ENCODE data around the gene GXYLT2.

The GXYLT2 gene, protein sequence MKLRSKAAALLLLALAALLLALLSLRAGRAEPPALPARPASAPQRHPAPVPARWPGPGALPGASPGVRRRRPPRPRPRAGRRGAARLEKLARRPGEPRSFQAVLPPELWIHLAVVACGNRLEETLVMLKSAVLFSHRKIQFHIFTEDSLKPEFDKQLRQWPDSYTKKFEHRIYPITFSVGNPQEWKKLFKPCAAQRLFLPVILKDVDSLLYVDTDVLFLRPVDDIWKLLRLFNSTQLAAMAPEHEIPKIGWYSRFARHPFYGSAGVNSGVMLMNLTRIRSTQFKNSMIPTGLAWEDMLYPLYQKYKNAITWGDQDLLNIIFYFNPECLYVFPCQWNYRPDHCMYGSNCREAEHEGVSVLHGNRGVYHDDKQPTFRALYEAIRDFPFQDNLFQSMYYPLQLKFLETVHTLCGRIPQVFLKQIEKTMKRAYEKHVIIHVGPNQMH

DNA sequence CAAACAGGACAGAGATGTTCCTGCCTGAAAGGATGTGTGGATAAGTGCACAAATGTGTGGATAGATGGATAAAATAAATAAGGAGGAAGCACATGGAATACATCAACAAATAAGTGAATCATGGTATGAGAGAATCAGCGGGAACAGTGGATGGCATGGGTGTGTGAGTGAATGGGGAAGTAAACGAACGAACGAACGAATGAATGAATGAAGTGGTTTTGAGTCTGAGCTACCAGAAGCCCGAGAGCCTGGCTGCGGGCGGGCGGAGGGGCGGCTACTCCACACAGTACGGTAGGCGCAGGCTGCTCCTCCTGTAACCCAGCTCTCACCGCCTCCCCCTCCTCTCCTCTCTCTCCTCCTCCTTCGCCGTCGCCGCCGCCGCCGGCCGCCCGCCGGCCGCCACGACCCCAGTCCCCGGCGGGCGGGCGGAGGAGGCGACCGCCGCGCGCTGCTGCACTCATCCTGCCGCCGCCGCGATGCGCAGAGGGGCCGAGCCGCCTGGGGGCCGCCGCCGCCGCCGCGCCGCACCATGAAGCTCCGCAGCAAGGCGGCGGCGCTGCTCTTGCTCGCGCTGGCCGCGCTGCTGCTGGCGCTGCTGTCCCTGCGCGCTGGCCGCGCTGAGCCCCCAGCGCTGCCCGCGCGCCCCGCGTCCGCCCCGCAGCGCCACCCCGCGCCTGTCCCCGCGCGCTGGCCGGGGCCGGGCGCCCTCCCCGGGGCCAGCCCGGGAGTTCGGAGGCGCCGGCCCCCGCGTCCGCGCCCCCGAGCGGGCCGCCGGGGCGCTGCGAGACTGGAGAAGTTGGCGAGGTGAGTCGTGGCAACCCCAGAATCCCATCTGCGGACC, at the start of gene GXYLT2:
Gene GXYLT2, plus strand, starts transcription at position 342 of the 841 bp plus-strand sequence. Its CDS starts 188 bp downstream, at position 530.
- DNase-seq: peak; percentile 1

DNA sequence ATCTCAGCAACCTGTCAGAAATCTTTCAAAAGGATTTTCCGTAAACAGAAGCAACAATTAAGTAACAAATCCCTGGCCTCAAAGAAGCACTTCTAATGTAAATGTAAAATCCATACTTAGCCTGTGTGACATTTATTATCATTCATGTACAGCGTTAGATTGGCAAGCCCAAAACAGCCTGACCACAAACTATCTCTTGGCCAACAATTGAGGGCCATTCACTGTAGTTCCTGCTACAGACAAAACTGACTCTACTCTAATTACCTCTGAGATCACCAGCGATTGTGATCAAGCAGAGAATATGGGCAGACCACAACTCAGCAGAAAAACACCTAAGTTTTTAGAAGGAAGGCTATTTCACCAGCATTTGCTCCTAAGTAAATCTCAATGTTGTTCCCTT, 48.8 kb upstream of the GXYLT2 start:
- DNase-seq: no peak

DNA sequence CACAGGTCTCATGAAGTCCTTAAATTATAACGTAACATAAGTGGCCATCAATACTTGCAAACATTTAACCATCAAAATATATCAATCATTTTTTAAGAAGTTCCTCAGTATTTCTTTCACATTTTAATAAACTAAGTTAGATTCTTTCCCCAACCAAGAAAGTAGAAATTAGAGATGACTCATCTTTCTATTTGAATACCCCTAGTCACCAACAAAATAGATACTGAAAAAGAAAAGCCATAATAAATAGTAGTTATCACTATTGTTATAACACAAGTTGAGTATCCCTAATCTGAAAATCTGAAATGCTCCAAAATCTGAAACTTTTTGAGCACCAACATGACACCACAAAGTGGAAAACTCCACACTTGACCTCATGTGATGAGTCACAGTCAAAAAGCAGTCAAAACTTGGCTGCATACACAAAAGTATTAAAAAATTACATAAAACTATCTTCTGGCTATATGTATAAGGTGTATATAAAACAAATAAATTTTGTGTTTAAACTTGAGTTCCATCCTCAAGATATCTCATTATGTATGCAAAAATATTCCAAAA, 43.3 kb upstream of the GXYLT2 start:
- no peak for DNase-seq

DNA sequence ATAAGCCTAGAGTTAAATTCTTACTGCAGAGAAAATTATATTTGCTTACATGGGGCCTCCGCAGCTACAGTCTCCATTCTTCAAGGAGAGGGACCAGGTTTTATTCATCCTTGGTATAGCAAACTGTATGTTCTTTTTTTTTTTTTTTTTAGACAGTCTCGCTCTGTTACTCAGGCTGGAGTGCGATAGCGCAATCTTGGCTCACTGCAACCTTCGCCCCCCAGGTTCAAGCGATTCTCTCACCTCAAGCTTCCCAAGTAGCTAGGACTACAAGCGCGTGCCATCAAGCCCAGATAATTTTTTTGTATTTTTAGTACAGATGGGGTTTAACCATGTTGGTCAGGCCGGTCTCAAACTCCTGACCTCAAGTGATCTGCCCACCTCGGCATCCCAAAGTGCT, 41.7 kb upstream of the GXYLT2 start:
- no peak for DNase-seq

DNA sequence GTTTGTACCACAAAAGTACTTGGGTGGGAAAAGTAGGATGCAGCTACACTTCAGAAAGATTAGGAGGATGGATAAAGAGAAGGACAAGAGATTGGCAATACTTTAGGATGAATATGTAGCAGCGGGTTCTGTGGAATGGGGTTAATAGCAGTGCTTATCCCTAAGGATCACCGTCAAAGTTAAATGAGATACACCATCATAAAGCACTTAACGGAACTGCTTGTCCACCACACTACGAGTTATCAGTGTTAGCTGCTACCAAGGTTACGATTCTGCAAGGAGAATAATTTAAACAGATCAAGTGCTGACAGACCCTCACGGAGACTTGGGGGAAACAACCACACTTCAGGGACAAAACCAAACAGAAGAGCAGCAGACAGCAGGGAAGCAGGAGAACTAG, 40.6 kb upstream of the GXYLT2 start:
- no peak for DNase-seq

DNA sequence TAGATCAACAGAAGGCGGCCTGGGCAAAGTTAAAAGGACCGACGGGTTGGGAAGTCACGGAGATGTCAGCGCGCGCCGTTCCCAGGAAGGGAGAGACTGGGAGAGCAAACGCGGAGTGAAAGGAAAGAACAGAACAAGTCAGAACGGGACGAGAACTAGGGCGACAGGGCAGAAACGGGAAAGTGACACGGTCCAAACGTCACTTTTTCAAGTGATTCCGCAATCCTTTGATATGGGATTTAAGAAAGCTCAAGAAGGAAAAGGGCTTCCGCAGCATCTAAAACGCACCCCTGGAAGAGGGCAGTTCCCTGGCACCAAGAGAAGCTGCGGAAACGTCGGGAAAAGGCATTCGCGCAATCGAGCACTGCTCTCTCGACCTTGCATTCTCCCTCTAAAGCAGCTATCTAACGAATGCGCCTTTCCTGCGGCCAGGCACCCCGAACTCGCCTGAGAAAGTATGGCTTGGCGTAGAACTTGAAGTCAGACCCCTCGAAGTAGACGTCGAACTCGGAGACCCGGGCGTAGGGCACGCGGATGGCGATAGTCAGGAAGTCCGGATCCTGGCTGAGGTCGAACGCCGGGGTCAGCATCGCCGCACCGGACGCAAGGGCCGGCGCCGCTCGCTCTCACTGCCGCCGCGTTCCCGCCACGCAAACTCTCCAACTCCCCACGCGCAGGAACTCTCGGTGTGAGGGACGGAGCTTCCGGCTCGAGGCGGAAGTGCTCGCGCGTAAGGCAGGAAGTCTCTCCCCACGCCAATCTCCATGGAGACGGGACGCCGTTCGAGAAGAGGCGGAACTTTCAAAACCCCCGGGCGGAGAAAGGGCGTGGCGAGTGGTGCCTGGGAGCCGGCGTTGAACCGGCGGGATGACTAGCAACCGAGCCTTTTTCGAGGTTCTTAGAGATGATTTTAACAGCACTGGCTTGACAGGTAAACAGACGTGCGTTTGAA, 39.8 kb upstream of the GXYLT2 start, which contains the start of gene SHQ1:
Gene SHQ1, minus strand, starts transcription at position 695 of the 952 bp plus-strand sequence. Its CDS starts 105 bp downstream, at position 590.
- DNase-seq: peak; percentile 90

DNA sequence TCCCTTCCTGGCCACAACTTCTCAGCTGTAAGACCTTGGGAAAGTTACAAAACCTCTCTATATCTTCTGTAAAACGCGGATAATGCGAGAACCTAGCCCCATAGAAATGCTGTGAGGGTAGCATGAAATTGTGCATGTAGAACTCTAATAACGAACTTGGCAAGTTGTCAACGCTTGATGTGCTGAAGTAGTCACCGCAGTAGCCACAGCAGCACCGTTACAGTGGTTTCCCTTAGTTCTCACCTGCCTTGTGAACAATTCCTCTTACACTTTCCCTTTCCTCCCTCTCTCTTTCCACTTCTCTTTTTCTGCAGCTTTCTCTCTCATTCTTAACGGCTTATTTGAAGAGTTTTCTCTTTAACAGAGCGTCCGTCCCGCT, 39.2 kb upstream of the GXYLT2 start:
- DNase-seq: no peak

DNA sequence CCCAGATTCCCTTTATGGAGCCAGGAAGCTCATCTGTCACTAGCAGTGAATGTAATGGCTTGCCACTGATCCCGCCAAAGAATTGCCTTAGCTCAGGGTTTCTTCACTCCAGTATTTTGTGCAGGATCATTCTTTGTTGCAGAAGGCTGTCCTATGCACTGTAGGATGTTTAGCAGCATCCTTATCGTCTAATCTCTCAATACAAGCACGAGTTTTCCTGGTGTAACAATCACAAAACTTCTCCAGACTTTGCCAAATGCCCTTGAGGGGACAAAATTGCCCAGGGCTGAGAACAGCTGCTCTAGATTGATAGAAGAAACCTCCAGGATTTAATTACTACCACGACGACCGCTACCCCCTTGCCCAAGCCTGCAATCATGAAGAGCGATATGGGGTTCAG, 32.8 kb upstream of the GXYLT2 start:
- DNase-seq: no peak

DNA sequence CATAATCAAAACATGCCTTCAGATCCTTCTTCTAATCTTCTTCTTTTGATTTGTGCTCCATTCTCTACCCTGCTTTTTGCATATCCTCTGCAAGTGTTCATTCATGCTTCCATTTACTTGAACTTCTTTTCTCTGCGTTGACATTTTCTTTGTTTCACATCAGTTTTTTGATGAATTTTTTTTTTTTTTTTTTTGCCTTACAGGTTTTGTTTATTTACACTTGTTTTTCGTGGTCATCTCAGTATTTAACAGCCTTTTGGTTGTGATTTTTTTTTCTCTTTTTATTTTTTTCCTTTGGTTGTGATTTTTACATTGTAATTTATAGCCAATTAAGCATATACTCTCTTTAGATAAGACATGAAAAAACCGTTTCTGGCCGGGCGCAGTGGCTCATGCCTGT, 27.8 kb upstream of the GXYLT2 start:
- no peak for DNase-seq

DNA sequence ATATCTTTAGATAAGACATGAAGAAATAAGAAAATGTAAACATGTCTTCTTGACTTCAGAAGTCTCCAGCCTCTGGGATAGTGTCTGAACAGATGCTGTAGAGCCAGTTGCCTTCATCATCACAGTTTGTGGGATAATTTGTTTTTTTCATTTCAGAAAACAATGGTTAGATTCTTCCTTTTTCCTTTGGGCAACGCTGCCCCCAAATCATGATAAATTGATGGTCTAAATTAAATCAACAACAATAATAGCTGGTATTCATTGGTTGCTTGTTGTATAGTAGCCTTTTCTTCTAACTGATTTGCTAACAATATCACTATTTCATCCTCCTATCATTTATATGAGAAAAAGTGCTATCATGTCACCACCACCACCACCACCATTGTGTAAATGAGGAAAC, 27.0 kb upstream of the GXYLT2 start:
- DNase-seq: no peak

DNA sequence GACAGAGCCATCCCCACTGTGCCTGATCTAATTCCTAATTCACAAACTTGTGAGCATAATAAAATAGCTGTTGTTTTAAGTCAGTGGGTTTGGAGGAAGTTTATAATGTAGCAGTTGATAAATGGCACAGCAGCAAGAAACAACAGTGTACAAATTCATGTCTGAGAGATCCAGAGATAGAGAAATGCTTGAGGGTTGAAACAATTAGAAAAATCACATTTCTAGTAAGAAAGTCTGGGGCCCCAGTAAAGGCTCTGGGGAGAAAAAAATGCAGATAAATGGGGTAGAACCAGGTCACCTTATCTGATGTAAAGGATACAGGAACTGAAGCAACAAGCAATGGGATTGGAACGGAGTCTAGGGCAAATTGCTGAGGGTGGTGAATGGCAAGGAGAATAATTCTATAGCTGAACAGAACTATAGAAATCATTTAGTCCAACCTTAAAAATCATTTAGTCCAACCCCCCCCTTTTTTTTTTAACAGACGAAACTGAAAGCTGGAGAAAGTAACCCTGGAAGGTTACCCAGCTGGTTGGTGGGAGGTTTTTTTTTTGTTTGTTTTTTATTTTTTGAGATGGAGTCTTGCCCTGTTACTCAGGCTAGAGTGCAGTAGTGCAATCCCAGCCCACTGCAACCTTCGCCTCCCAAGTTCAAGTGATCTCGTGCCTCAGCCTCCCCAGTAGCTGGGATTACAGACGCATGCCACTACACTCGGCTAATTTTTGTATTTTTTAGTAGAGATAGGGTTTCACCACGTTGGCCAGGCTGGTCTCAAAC, 25.3 kb upstream of the GXYLT2 start:
- no peak for DNase-seq

DNA sequence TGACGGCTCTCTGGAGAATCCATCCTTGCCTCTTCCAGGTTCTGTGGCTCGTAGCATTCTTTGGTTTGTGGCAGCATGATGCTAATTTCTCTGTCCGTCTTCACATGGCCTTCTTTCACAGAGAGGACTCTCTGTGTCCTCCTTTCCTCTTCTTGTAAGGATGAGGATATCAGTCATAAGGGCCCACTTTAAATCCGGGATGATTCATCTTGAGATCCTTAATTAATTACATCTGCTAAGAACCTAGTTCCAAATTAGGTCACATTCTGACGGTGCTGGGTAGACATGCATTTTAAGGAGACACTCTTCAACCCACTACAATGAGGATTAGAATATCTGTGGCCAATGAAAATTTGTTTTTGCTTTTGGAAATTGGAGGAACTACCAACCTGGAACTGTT, 15.7 kb upstream of the GXYLT2 start:
- no peak for DNase-seq

DNA sequence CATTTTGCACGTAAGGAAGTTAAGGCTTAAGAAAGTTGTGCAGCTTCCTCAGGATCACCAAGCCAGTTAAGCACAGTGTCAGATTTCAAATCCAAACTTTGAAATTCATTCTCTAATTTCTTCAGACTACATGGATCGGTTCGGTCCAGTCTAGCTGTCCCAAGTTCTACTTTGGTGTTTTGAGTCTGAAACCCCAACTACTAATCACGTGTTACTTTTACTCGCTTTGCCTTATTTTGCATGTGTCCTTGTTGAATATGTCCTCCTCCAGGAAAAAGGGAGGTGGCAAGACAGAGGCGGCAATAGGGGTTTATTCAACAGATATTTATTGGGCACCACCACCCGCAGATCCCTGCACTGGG, 522 bp upstream of the GXYLT2 start:
- no peak for DNase-seq

DNA sequence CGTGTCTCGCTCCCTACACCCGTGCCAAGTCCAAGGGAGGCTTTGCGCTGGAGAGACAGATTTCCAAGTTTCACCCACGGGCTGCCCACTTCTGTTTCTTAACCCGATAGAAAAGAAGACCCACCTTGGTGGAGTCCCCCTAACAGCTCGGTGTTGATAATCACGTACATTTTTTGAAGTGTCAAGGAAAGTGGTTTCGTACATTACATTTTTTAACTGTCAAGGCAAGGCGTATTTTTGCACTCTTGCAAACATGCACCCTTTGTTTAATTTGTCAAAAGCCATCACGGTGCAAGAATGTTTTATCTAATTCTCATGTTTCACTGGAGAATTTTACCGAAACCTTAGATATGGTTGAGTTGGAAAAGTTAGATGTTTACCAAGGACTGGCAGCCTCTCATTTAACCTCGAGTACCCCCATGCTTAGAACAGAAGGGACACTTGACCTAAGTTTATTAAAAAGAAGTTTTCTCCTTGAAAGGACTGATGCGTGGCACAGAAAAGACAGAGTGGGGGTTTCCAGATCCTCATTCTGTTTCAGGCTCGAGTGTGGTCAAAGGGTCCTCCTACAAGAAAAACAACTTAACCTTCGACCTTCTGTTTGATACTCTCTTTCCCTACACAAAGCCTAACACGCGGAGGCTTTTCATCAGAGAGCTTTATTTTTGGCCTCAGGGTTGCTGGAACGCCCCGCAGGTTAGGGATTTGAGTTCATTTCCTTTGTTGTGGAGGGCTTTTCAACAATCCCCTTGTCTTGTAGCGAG, 882 bp downstream of the GXYLT2 start:
- DNase-seq: no peak

DNA sequence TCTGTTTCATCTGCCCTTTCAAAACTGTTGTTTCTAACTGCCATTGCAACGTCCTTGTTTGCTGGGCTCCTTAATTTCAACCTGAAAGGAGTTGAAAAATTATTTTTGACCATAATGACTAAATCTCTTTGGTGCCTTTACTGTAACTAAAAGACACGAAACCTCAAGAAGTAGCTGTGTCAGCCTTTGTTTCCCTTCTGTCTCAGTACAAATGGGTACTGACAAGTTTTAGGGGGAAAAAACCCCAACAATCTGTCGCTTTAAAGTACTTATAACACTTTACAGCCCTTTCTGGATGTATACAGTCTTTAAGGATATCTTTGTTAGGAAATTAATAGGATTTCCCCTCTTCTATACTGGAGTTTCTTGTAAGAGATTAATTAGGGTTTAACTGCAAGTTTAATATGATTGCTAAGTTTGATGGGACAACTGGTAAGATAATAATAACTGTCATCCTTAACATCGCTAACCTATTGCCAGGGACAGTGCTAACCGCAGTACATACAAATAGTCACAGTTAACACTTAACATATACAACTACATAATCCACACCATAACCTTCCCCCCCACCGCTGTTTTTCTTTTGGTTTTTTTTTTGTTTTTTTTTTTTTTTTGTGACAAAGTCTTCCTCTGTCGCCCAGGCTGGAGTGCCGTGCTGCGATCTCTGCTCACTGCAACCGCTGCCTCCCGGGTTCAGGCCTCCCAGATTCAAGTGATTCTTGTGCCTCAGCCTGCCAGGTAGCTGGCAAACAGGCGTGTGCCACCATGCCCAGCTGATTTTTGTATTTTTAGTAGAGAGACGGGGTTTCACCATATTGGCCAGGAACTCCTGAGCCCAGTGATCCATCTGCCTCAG, 1.7 kb downstream of the GXYLT2 start:
- no peak for DNase-seq

DNA sequence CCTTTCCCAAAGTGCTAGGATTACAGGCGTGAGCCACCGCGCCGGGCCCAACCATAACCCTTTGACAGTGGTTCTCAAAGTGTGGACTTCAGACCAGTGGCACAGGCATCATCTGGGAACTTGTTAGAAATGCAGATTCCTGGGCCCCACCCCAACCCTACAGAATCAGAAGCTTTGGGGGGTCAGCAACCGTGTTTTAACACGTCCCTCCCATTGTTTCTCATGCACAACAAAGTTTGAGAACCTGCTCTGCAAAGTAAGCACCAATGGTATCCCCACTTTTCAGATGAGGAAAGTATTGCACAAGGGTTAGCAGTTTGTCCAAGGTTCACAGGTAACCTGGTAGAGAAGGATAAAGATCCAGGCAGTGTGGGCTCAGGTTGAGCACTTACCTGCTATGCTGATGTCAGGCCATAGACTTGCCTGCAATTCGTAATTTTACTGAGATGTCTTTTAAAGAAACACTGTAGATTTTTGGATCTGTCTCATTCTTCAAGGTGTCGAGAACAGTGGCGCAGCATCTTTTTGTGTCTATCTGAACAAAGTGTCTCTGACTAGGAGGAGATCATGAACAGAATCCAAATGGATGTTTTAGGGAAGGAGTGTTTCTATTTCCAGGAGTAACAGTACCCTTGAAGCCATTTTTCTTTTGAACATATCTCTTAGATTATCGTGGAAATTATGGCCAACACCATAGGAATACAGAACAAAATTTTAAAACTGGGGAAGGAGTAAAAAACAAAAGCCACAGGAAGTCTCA, 2.5 kb downstream of the GXYLT2 start:
- DNase-seq: no peak

DNA sequence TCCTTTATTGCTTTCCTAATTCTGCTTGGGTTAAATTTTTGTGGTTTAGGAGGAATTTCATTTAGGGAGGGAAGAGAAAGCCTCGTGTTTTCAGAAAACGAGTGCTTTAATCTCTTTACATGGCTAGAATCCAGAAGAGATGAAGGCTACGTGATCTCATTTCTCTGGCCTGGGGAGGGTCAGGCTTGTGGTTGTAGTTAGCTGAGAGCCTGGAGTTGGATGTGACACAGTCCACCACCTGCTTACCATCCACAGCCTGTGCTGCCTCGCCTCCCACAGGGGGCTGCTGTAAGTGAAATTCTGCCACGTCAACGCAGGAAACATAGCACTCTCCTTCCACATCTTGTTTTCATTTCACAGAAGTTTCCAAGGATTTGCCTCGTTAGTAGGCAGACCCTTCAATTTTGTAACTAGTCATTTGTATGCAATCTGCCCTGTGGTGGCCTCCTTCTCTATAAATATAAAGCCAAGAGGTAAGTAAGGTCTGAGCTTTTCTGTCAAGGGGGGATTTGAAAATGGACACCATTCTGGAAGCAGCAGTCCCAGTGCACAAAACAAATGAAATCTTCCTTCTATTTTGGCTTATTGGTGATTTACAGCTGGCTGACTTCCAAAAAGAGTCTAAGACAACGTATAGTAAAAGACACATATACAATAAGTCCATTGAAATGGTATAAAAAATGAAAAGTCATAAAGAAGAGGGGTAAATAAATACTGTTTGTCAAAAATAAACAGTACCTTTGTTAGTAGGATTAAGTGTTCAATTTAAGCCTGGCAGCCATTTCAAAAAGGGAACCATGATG, 3.4 kb downstream of the GXYLT2 start:
- no peak for DNase-seq

DNA sequence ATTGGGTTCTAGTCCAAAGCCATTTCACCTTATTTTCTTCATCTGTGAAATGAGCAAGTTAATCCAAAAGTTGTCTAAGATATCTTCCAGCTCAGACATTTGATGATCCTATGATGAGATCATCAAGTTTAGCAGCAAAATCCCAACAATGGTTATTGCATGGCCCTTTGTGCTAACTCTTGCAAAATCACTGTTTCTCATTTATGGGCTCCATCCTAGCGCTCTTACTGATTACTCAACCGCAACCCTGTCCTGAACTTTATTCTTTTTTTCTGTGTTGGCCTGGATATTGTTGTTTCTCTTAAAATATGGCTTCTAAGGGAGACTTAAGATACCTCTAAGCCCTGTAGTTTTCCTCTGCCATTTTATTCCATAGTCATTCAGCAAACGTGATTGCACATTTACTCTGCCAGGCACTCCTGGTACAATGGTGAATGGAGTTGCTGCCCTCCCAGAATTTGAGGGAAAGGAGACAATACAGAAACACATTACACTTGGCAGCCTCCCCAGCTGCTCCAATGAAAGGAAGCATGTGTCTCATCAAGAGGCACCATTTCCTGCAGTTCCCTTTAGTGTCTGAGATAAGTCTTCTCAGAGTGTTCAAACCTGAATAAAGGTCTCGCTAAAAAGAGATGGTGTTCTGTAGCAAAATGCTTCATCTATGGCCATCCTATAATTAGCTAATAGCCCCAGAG, 4.4 kb downstream of the GXYLT2 start:
- DNase-seq: no peak
